HG03045 (cell line): Measurements from ENCODE around the gene F12.
"Not testable (repeated sequence)": the region's sequence is repeated elsewhere in the genome, so short reads cannot be mapped to it uniquely, and the experiment has no call there.

Experiments
- ATAC-seq: cut with Tn5 transposase; IDR thresholded peaks from one replicate; pipeline ENCODE4 v1.9.1; 2021; ENCODE audit warnings: mild to moderate bottlenecking, moderate library complexity; ENCODE audit not compliant: unreplicated experiment

The F12 gene

DNA sequence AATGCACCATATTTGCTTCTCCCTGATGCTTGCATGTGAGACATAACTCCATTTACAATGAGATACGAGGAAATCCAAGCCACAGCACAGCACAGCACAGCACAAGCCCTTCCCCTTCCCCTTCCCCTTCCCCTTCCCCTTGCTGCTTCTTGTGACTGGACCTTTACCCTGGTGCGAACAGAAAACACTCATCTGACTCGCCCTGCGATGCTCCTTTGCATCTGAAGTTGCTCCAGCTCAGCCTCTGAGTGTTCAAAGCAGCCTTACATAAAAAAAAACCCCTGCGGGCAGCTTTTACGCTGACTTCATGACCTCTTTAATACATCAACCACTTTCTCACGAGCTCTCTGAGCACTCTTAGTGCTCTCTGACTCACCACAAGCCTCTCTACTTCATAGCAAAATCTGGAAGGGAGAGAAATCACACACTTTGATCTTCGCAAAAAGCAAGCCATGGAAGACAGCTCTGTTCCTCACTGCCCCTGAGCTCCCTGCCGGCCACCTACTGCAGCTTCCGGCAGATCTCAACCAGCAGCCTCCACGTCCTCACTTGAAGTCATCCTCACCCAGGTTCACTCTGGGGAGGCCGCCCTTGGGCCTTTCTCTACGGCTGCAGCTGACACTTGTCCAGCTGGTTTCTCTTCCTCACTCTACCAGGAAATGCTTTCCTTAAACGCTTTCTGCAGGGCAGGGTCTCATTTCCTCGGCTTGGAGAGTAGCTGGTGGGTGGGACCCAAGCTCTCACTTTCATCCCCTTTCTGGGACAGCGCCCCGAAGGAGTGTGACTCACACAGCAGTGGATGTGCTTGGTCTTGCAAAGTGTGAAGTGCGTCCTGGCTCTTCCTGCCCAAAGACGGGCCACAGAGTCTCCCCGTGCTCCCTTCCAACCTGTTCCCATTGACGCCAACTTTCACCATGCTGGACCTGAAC is 19.9 kb downstream of the F12 start:
- ATAC-seq, result no peak

DNA sequence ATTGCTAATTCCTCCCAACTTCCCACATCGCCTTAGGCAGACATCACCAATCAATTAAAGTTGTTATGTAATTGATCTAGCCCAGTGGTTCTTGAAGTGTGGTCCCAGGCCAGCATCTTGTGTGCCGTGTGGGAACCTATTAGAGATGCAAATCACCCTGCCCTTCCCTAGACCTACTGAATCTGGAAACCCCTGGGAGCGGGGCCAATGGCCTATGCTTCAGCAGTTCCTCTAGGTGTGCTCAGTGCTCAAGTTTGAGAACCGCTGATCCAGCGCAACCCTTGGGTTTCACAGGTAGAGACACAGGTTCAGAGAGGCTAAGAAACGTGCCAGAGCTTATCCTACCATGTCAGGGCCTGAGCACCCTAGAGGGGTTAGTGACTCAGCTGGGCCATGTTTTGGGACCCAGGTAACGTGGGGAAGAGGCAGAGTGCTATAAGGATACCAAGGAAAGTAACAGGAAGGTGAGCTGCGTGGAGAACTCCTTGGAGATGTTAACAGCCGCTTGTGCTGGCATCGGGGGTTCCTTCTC is 20.8 kb downstream of the F12 start:
- ATAC-seq, result no peak

DNA sequence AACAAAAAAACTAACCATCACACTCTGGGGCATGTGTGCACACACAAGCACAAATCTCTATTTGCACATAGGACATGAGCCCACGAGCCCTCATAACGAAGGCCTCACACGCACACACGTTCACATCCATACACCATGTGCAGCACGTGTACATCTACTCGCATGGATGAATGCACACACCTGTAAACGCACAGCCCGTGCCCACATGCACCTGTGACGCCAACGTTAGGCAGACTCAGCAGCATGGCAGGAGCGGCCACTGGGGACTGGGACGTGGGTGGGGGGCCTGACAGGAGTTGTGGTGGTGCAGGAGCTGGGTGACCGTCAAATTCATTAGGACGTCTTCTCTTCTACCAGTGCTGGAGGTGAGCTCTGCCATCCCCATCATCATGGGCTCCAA is 22.0 kb downstream of the F12 start:
- no peak for ATAC-seq

DNA sequence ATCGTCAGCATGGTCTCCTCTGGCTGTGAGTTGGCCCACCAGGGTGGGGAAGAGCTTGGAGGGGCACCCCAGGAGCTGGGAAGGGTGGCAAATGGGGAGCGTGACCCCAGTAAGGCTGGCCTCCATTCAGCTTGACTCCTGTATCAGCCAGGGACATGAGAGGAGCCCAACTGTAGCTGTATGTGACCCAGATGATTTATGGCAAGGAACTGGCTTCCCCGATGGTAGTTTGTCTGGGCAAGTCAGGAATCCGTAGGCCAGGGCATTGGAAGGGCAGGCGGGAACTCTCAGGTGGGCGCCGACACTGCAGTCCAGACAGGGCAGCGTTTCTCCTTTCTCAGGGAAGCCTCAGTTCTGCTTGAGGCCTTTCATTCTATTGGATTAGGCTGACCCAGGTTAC is 22.8 kb downstream of the F12 start:
- no peak for ATAC-seq

DNA sequence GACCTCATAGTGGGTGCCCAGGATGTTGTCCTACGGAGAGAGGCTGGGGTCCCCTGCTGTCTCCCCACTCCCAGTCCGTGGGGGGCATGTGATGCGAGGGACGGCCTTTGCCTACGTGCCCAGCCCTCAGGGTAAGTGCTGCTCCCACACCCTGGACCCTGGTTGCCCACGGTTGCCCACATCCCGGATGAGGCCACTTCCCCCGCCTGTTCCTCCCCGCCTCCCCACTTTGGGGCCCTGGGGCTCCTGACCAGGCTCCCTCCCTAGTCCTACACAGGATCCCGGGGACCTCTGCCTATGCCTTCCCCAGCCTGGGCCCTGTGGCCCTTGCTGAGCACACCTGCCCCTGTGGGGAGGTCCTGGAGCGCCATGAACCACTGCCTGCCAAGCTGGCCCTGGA is 23.6 kb downstream of the F12 start:
- ATAC-seq, result no peak

DNA sequence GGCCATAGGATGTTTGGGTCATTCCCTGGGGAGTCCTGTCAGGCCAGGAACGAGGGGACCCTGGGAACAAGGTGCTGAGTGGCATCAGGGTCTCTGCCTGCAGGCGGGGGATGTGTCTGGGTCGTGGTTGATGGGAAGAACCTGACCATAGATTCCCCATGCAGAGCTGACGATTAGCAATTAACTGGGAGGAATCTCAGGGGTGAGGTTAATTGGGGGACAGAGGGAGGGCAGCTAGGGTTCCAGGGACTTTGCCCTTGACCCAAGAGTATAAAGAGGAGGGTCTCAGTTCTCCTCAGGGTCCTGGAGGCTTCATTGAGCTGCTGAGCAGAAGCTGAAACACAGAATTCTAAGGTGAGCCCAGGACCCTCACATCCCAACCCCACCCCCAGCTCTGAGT is 25.2 kb downstream of the F12 start, which contains the start of gene SLC34A1:
Gene SLC34A1 (plus strand): TSS at position 301 of the 400 bp plus-strand sequence. CDS start 1,308 bp downstream, outside the sequence.
- ATAC-seq, result no peak

DNA sequence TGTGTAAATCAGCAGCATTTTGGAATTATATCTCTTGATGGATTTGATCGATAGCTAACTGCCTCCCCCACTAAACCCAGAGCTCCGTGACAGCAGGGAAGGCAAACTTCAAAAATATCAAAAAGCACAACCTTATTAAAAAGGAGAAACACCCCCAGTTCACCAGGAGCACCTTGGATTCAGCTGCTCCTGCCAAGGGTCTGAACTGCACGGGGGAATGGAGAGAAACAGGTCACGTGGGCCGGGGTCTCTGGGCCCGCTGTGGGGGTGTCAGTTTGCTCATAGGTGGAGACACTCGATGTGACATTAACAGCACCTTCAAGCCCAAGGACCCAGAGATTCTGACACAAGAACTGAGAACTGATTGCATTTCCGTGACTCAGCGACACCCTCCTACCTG is 26.2 kb downstream of the F12 start:
- no peak for ATAC-seq

DNA sequence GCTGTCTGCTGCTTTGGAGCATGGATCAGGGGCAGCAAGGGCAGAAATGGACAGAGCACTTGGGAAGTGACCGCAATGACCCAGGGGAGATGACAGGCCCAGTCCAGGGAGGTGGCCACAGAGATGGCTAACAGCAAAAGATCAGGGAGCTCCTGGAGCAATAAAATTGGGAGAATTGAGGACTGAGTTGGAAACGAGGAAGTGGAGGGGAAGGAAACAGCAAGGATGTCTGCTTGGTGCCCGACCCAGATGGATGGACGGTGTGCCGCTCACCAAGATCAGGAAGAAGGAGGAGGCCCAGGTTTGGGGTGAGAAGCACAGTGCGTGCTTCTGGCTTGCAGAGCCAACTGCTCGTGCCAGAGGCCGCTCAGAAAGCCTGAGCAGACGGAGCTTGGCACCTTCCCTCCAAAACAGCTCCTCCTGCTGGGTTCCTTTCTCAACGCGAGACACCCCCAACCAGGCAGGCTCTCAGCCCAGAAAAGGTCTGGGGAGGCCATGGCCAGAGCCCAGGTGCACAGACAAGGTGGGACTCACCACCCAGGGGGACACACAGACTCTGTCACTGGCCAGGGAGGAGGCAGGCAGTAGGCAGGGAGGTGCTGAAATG is 26.8 kb downstream of the F12 start:
- no peak for ATAC-seq

DNA sequence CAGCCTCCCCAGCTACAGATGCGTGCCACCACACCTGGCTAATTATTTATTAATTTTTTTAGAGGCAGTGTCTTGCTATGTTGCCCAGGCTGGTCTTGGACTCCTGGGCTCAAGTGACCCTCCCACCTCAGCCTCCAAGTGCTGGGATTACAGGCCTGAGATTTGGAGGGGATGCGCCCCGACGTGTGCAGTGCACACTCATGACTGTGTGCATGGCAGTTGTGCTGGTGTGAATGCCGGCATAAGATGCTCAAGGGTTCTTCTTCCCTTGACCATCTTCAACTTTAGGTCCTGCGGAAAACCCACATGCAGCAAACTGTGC is 28.6 kb downstream of the F12 start:
- no peak for ATAC-seq

DNA sequence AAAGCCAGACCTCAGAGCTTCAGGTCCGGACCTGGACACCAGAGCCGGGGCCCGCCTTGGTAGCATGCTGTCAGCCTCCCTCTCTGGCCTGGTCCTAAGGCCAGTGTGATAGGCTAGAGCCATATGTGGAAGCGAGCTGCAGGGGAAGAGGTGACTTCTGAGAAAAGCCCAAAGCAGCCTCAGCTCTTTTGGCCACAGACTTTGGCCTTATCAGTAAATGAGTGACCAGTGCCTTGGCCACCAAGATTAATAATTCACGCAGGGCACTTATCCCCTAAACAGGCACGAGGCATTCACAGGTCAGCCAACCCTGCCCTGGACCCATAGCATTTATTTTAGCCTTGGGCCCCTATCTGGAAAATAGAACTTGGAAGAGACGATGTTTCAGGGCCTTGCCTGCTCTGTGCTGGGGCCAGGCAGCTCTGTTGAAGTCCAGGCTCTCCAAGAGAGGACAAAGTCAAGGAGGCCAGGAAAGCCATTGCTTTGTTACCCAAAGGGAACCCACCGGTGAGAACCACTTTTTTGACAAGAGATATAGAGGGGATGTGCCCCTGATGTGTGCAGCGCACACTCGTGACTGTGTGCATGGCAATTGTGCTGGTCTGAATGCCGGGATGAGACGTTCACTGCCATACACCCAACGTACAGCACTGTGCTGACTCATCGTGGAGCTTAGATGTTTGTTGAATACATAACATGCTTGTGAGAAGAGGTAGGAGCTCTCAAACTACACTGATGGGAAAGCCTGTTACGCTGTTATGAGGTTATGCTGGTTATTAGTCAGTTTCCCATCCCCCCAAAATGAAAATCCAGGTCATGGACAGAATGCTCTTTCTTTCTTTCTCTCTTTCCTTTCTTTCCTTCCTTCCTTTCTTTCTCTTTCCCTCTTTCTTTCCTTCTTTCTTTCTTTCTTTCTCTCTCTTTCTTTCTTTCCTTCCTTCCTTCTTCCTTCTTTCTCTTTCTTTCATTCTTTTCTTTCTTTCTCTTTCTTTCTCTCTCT is 30.2 kb downstream of the F12 start:
- ATAC-seq, result peak; percentile 54

DNA sequence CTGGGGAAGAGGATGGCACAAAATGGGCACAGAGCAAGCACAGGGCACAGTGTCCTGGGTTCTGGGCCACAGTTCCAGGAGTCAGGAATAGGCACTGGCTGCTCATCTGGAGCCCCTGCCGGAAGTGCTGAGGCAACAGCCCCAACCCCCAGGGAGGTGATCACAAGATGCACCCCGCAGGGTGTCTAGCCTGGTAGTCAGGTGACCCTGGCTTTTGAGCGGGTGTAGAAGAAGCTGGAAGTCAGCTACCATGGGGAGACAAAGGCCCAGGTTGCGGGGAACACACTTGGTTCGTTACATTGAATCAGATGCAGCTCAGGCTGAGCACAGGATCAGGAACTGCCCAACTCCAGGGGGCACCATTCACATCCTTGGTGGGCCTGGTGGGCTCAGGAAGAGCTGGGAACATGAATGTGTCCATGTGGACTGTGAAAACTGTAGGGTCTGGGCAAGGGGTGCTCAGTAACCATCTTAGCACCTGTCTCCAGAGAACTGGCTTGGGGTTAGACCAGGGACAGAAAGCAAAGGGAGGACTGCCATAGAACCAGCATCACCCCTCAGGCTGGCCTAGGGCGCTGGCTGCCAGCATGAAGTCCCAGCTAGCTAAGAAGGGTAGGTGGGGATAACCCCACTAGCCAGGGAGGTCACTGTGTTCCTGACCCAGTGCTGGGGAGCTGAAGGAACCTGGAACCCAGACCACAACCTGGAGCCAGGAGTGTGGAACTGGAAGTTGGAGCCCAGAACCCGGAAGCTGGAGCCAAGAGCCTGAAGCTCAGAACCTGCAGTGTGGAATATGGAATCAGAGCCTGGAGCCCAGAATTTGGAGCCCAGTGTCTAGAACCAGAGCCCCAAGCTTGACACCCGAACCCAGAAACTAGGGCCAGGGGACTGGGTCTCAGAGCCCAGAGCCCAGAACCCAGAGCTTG is 31.2 kb downstream of the F12 start:
- ATAC-seq, result no peak

DNA sequence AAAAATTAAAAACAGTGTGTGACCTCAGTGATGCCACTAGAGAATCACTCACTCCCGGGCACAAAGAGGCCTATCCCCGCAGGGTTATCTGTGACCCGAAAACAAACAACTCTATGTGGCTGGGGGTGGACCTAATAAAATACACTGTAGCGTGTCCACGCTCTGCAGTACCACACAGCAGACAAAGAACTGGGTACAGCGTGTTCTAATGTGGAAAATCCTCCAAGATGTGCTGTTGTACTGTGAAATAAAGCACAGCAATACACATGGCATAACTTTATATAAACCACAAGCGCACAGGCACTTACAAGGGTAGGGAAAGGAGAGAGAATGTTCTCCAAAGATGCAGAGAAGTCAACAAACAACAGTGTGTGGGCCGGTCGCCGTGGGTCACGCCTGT is 33.3 kb downstream of the F12 start:
- ATAC-seq, result no peak

DNA sequence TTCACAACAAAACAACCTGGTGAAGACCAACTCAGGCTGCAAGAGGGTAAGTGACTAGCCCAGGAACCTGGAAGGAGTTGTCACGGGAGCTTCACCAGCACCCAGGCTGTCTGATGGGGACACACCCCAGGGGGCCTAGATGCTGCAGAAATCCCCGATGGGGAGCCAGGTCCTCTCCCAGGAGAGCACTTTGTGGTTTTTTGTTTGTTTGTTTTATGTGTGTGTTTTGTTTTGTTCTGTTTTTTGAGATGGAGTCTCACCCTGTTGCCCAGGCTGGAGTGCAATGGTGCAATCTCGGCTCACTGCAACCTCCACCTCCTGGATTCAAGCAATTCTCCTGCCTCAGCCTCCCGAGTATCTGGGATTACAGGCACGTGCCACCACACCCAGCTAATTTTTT is 33.8 kb downstream of the F12 start:
- ATAC-seq, result not testable (repeated sequence)

DNA sequence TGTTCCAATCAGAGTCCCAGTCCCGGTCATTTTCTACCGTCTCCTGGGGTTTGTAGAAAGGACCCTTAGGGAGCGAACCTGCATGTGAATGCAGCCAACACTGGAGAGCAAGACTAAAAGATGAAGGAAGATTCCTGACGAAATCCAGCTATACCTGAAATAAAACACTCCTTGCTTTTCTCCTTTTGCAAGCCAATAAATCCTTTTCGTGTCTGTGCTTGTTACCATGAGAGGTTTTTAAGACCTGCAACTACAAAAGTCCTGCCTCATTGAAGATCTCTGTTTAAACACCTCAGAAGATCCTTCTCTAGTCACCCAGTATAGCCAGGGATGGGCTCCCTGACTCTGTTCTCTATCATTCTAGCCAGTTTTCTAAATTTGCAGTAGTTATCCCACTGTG is 35.2 kb downstream of the F12 start:
- no peak for ATAC-seq

DNA sequence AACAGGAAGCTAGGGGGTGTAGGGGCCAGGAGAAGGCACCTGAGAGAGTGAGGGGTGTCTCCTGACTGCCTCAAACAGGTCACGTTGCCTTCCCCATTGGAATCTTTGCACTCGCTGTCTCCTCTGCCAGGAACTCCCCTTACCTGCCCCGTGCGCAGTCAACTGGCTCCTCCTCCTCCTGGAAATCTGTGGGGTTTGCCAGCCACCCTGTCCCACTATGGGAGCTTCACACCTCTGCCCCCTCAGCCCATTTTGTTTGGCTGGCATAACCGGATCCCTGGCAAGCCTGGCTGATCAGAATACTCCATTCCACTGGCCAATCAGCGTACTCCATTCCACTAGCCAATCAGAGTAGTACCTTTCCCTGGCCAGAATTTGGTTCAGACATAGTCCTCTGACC is 35.6 kb downstream of the F12 start:
- ATAC-seq, result no peak

DNA sequence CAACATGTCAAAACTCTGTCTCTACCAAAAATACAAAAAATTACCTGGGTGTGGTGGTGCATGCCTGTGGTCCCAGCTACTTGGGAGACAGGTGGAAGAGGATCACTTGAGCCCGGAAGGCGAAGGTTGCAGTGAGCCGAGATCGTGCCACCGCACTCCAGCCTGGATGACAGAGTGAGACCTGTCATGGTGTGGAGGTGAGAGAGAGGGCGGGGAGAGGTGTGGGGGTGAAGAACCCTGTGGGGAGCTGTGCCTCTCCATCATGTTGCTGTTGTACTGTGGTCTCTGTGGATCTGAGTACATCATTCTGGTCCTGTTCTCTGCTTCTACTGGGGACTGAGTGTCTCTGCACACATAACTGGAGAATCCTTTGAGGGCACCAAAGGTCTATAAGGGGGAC is 36.5 kb downstream of the F12 start:
- ATAC-seq, result no peak

DNA sequence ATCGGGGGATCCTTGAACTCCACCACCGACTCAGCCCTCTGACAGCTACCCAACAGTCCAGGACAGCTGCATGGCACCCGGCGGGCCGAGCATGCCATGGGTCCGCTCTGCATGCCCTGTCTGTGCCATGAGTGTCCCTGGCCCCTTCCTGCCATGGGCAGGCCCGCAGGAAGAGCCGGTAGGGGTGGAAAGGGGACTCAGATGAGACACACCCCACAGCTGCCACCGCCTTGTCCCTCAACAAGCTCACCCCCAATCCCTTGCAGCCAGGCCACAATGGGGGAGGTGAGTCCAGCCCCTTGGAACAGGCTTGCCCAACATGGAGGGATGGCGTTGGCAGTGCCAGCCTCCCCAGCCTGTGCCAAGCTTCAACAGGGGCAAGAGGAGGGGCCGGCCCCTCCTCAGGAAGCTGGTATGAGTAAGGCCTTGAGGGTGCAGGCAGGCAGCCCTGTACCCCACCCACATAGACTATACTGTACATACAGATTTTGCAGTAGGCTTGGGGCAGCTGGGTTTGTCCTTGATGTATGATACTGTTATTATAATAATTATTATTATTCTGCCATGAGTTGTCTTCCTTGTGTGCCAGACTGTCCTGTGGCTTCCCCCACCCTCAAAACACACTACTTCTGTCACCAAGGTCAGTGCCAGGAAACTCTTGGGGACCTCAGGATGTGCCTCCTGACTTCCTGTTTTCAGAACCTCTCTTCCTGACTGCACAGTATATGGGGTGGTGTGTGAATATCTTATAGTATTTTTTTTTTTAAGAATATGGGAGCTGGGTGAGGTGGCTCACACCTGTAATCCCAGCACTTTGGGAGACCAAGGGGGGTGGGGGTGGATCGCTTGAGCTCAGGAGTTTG is 37.1 kb downstream of the F12 start:
- no peak for ATAC-seq

DNA sequence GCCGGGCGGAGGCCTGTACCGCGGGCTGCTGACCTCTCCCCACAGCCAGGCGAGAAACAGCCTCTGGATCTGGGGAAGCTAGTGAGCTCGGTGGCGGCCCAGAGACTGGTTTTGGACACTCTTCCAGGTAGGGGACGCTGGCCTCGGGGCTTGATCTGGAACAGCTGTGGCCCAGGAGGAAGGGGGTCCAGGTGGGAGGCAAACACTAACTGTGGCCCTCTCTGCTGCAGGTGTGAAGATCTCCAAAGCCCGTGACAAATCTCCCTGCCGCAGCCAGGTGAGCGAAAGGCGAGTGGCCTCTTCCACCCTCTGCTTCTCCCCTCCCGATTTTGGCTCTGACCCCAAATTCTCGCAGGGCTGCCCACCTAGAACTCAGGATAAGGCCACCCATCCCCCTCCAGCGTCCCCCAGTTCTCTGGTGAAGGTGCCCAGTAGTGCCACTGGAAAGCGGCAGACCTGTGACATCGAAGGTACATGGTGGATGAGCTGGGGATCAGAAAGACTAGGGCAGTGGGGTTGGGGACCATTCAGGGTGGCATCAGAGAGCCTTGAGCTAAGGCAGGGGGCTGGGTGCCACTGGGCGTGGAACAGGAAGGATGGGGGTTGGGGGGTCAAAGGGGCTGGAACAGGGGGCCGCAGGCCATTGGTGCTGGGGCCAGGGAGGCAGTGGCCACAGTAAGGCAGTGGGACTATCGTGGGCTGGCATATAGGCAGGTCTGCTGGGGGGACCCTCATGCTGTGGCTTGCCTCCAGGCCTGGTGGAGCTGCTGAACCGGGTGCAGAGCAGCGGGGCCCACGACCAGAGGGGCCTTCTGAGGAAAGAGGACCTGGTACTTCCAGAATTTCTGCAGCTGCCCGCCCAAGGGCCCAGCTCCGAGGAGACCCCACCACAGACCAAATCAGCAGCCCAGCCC is 38.0 kb downstream of the F12 start:
- no peak for ATAC-seq
